Trophoblast cell (in vitro differentiated cells and primary cell): Measurements from ENCODE around the gene PTDSS2.

Experiments used
- DNase-seq, 2 donors: peaks; one replicate each; pipeline ENCODE4 v3.0.0-alpha.2; 2016
- H2AFZ ChIP-seq: 2 replicates; pipeline ENCODE4 v1.6.1; 2013; ENCODE audit warnings: low read length, moderate library complexity, mild to moderate bottlenecking; ENCODE audit not compliant: insufficient read depth, poor library complexity
- H2AK5ac ChIP-seq: 2 replicates; pipeline ENCODE4 v1.6.1; 2013; ENCODE audit warnings: mild to moderate bottlenecking, low read length
- H2BK120ac ChIP-seq: 2 replicates; pipeline ENCODE4 v1.6.1; 2013; ENCODE audit warnings: low read length, mild to moderate bottlenecking, moderate library complexity; ENCODE audit not compliant: insufficient read depth, poor library complexity
- H2BK12ac ChIP-seq: 2 replicates; pipeline ENCODE4 v1.6.1; 2013; ENCODE audit warnings: mild to moderate bottlenecking, low read length, moderate library complexity
- H2BK5ac ChIP-seq: 2 replicates; pipeline ENCODE4 v1.6.1; 2013; ENCODE audit warnings: low read length, low read depth, moderate library complexity, mild to moderate bottlenecking; ENCODE audit not compliant: poor library complexity
- H3K14ac ChIP-seq: 2 replicates; pipeline ENCODE4 v1.6.1; 2013; ENCODE audit warnings: mild to moderate bottlenecking, low read length
- H3K18ac ChIP-seq: 2 replicates; pipeline ENCODE4 v1.6.1; 2013; ENCODE audit warnings: mild to moderate bottlenecking, low read length
- H3K23ac ChIP-seq: 2 replicates; pipeline ENCODE4 v1.6.1; 2013; ENCODE audit warnings: low read length
- H3K27ac ChIP-seq: 2 replicates; pipeline ENCODE4 v1.5.1; 2013; ENCODE audit warnings: low read depth, mild to moderate bottlenecking, inconsistent platforms, low read length, moderate library complexity
- H3K27me3 ChIP-seq: 2 replicates; pipeline ENCODE4 v1.6.1; 2013; ENCODE audit warnings: inconsistent platforms, mild to moderate bottlenecking, low read length, moderate library complexity; ENCODE audit not compliant: insufficient read depth
- H3K36me3 ChIP-seq, 2 experiments: 1 replicate in 1 of 2; 2 replicates in 1 of 2; pipeline ENCODE4 v1.6.1; 2013; ENCODE audit warnings: low read length in 2 of 2, mild to moderate bottlenecking in 2 of 2, moderate library complexity in 1 of 2; ENCODE audit not compliant: insufficient read depth in 2 of 2, control insufficient read depth in 1 of 2
- H3K4ac ChIP-seq: 2 replicates; pipeline ENCODE4 v1.6.1; 2013; ENCODE audit warnings: low read depth, mild to moderate bottlenecking, low read length, moderate library complexity
- H3K4me1 ChIP-seq, 2 experiments: 1 replicate in 1 of 2; 2 replicates in 1 of 2; pipeline ENCODE4 v1.6.1; 2013; ENCODE audit warnings: low read length in 2 of 2, mild to moderate bottlenecking in 2 of 2, moderate library complexity in 1 of 2; ENCODE audit not compliant: insufficient read depth in 2 of 2, control insufficient read depth in 1 of 2
- H3K4me2 ChIP-seq: 2 replicates; pipeline ENCODE4 v1.6.1; 2013; ENCODE audit warnings: inconsistent platforms, mild to moderate bottlenecking, low read length, moderate library complexity
- H3K4me3 ChIP-seq: 2 replicates; pipeline ENCODE4 v1.5.1; 2013; ENCODE audit warnings: mild to moderate bottlenecking, low read depth, low read length, inconsistent platforms
- H3K79me1 ChIP-seq: one replicate; pipeline ENCODE4 v1.6.1; 2013; ENCODE audit warnings: low read length
- H3K79me2 ChIP-seq: 2 replicates; pipeline ENCODE4 v1.6.1; 2013; ENCODE audit warnings: low read length, mild to moderate bottlenecking; ENCODE audit not compliant: control insufficient read depth, insufficient read depth, poor library complexity
- H3K9ac ChIP-seq: 2 replicates; pipeline ENCODE4 v1.6.1; 2013; ENCODE audit warnings: mild to moderate bottlenecking, low read length
- H3K9me3 ChIP-seq: 2 replicates; pipeline ENCODE4 v1.6.1; 2013; ENCODE audit warnings: low read depth, mild to moderate bottlenecking, control low read depth, inconsistent platforms, low read length; ENCODE audit not compliant: insufficient read depth
- H4K12ac ChIP-seq: 2 replicates; pipeline ENCODE4 v1.6.1; 2013; ENCODE audit warnings: low read depth, mild to moderate bottlenecking, low read length, moderate library complexity
- H4K8ac ChIP-seq: 2 replicates; pipeline ENCODE4 v1.6.1; 2013; ENCODE audit warnings: low read depth, mild to moderate bottlenecking, low read length, moderate library complexity
- H4K91ac ChIP-seq: one replicate; pipeline ENCODE4 v1.6.1; 2013; ENCODE audit warnings: low read depth, mild to moderate bottlenecking, low read length, moderate library complexity
- WGBS: extraction: QIAGEN DNeasy Blood & Tissue Kit; methylation state at CpG from one replicate; pipeline ENCODE4 v1.1.7; 2013; ENCODE audit warnings: missing lambda C conversion rate; ENCODE audit not compliant: insufficient read length, insufficient coverage; ENCODE audit errors: extremely low coverage; 5-methylcytosine and 5-hydroxymethylcytosine counted together

Gene PTDSS2

DNA sequence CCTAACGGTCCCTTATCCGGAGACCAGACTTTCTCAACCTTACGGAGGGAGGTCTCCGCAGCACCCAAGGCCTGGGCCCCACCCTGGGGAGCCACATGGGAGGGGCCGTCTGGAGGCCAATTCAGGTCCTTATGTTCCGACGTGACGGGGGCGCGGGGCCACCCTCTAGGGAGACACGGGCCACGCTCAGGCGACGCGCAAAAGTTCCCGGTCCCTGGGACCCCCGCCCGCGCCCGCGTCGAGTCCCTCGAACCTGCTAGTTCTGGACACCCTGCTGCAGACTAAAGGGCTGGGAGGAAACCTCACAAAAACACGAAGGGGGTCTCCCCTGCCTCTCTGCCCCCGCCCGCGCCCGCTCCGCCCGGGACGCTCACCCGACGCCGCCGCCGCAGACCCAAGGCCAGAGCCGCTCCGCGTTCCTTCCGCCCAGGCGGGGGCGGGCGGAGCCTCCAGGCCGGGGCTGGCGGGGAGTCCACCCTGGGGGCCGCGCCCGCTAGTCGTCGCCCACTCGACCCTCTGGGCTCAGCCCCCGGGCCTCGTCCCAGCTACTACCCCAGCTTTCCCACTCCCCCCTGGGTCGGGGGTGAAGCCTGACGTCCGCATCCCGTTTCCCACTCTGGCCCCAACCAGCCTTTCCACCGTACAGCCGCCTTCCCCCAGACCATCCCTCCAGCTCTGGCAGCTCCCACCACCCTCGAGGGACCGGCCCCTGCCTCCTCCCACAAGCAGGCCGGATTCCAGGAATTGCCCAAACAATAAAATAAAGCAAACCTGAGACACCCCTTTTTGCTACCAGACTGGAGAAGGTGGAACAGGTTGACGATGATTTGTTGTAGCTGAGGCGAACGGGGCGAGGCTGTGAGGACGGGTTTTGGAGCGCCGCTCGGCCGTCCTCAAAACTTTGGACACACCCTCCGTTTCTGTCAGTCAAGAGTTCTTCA is 54.2 kb downstream of the PTDSS2 start:
- no peak for DNase-seq
- H3K4ac ChIP-seq: peak overlapping the region; percentile 16
- H3K9me3 ChIP-seq: peaks cover 2% of the 10 kb centered on the region
- H2BK120ac ChIP-seq: no peak overlapping the region
- no peak overlapping the region for H3K27ac ChIP-seq
- no peak overlapping the region for H3K18ac ChIP-seq
- no peak overlapping the region for H2BK12ac ChIP-seq
- peaks cover 15% of the 10 kb centered on the region for H3K79me1 ChIP-seq
- no peak overlapping the region for H3K4me3 ChIP-seq
- no peak overlapping the region for H3K9ac ChIP-seq
- H2AFZ ChIP-seq: no peak overlapping the region
- no peak overlapping the region for H4K12ac ChIP-seq
- no peak overlapping the region for H3K23ac ChIP-seq
- H3K4me2 ChIP-seq: no peak overlapping the region
- H3K36me3 ChIP-seq: peaks cover 28 to 45% of the 10 kb centered on the region in 2 experiments
- H4K8ac ChIP-seq: no peak overlapping the region
- no peak overlapping the region for H2AK5ac ChIP-seq
- no peak overlapping the region for H2BK5ac ChIP-seq
- peaks cover 6 to 13% of the 10 kb centered on the region in 2 experiments for H3K4me1 ChIP-seq
- peaks cover 13% of the 10 kb centered on the region for H3K79me2 ChIP-seq
- WGBS: no CpG with 5 or more reads among the region's 72 CpGs
- H3K14ac ChIP-seq: no peak overlapping the region
- H4K91ac ChIP-seq: no peak overlapping the region
- no peaks in the 10 kb centered on the region for H3K27me3 ChIP-seq

- Histone ChIP-seq H3K14ac (no peak overlapping the region), H3K4ac (peak overlapping the region; percentile 85), H3K27me3 (no peaks in the 10 kb centered on the region), H3K9me3 (peaks cover 2% of the 10 kb centered on the region), H3K4me1 (peaks cover 6 to 13% of the 10 kb centered on the region in 2 experiments), H3K36me3 (peaks cover 24 to 41% of the 10 kb centered on the region in 2 experiments), H3K9ac (no peak overlapping the region), H2AK5ac (no peak overlapping the region), H2BK120ac (no peak overlapping the region), H4K12ac (no peak overlapping the region), H2BK5ac (no peak overlapping the region), H4K91ac (no peak overlapping the region), H4K8ac (no peak overlapping the region), H3K18ac (no peak overlapping the region), H3K79me1 (peaks cover 15% of the 10 kb centered on the region), H3K4me3 (no peak overlapping the region), H2BK12ac (no peak overlapping the region), H3K79me2 (peaks cover 13% of the 10 kb centered on the region), H3K4me2 (no peak overlapping the region), H3K27ac (no peak overlapping the region), H2AFZ (no peak overlapping the region), H3K23ac (no peak overlapping the region)
- DNase-seq: no peak
- 100% methylated on average over 2 of the region's 7 CpGs for WGBS
Observed at GRCh38 chr11:504994-505344, 54.9 kb downstream of the PTDSS2 start.

DNA sequence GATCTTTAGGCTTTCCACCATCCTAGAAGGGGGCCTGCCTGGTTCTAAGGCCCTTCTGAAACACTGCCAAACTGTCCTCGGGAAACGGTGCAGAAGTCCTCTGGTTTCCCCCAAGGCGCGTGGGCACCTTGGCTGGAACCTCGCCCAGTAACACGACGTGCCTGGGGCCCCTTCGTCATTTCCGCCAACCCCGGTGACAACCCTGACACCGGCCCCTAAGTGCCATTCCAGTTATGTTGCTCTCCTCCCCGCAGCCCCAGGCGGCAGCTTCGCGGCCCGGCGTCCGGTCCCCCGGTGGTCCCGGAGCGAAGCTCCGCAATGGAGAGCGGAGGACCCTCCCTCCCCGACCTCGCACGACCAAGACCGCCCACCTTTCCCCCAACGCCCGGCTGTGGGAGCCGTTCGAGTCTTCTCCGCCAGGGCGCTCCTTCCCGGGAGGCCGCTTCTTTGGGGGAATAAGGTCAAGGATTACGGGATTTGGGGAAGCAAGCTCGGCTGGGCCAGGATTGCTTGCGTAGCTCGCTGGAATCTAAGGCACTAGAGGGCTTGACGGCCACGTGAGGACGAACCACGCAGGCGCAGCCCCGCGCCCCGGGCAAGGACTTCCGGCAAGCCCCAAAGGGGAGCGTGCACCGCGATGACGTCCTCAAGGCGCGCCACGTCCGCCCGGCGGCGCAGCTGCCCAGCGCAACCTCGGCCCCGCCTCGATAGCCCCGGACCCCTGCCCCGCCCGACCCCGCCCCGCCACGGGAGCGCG is 56.3 kb downstream of the PTDSS2 start:
- H4K12ac ChIP-seq: peak overlapping the region; percentile 95
- H3K4me2 ChIP-seq: peak overlapping the region; percentile 96
- no peaks in the 10 kb centered on the region for H3K9me3 ChIP-seq
- no peaks in the 10 kb centered on the region for H3K27me3 ChIP-seq
- peak overlapping the region; percentile 77 for H3K4ac ChIP-seq
- H3K18ac ChIP-seq: peak overlapping the region; percentile 97
- H2AK5ac ChIP-seq: peak overlapping the region; percentile 31
- peaks cover 15% of the 10 kb centered on the region for H3K79me1 ChIP-seq
- no peak overlapping the region for H3K23ac ChIP-seq
- peaks cover 15 to 32% of the 10 kb centered on the region in 2 experiments for H3K36me3 ChIP-seq
- H3K4me1 ChIP-seq: peaks cover 6 to 13% of the 10 kb centered on the region in 2 experiments
- peak overlapping the region; percentile 99 for H4K91ac ChIP-seq
- no CpG with 5 or more reads among the region's 71 CpGs for WGBS
- peak overlapping the region; percentile 86 for H2AFZ ChIP-seq
- peak; percentile 98 to 99 for DNase-seq
- peaks cover 13% of the 10 kb centered on the region for H3K79me2 ChIP-seq
- H2BK5ac ChIP-seq: peak overlapping the region; percentile 88
- H2BK120ac ChIP-seq: peak overlapping the region; percentile 94
- peak overlapping the region; percentile 98 for H3K14ac ChIP-seq
- H4K8ac ChIP-seq: peak overlapping the region; percentile 95
- no peak overlapping the region for H2BK12ac ChIP-seq
- peak overlapping the region; percentile 92 for H3K4me3 ChIP-seq
- peak overlapping the region; percentile 97 for H3K27ac ChIP-seq
- peak overlapping the region; percentile 76 for H3K9ac ChIP-seq

- Histone ChIP-seq H3K4me2 (peak within 1 kb of the TSS; percentile 96), H2AK5ac (peak within 1 kb of the TSS; percentile 85), H3K4me3 (peak within 1 kb of the TSS; percentile 92), H4K8ac (peak within 1 kb of the TSS; percentile 95), H3K23ac (no peak within 1 kb of the TSS), H3K18ac (peak within 1 kb of the TSS; percentile 97), H3K9me3 (no peaks in the 10 kb centered on the region), H3K27ac (peak within 1 kb of the TSS; percentile 97), H4K91ac (peak within 1 kb of the TSS; percentile 99), H3K36me3 (peaks cover 10 to 25% of the 10 kb centered on the region in 2 experiments), H4K12ac (peak within 1 kb of the TSS; percentile 95), H3K79me2 (peaks cover 13% of the 10 kb centered on the region), H2BK12ac (peak within 1 kb of the TSS; percentile 21), H3K4ac (peak within 1 kb of the TSS; percentile 78), H2BK5ac (peak within 1 kb of the TSS; percentile 88), H2AFZ (peak within 1 kb of the TSS; percentile 86), H3K9ac (peak within 1 kb of the TSS; percentile 86), H3K14ac (peak within 1 kb of the TSS; percentile 98), H3K4me1 (peaks cover 6 to 13% of the 10 kb centered on the region in 2 experiments), H2BK120ac (peak within 1 kb of the TSS; percentile 94), H3K27me3 (no peaks in the 10 kb centered on the region), H3K79me1 (peaks cover 15% of the 10 kb centered on the region)
- DNase-seq: peak; percentile 93 to 96
- WGBS: no CpG with 5 or more reads among the region's 93 CpGs
Observed at GRCh38 chr11:506995-507726, 57.1 kb downstream of the PTDSS2 start, which contains the start of gene RNH1. RNH1 (minus strand) TSS chr11:507242; CDS start chr11:502162, 5,080 bp downstream.
